Lung (tissue), 12 donors: ENCODE data around the gene CTSH. TPM values are rescaled to one million over a fixed set of nuclear protein-coding genes. Genes with fewer than 3 reads are reported as not detected.

Source experiments
- ATAC-seq: fragments of 200-7000 bp; cut with Tn5 transposase; one replicate; pipeline ENCODE4 v1.9.1; 2020; ENCODE audit warnings: moderate number of reproducible peaks; ENCODE audit not compliant: insufficient read depth, low FRiP score
- DNase-seq, 3 donors: peaks; one replicate each; pipeline ENCODE4 v3.0.0-alpha.2; 2013 to 2017
- H3K27ac ChIP-seq, 2 donors: one replicate each; pipeline ENCODE4 v1.5.1; 2013; ENCODE audit warnings: mild to moderate bottlenecking in 2 of 2, moderate library complexity in 2 of 2, control low read depth in 1 of 2, inconsistent platforms in 1 of 2, low read depth in 1 of 2, low read length in 1 of 2
- H3K27me3 ChIP-seq, 3 donors: one replicate each; pipeline ENCODE4 v1.5.1; 2013; ENCODE audit warnings: low read length in 2 of 3; ENCODE audit not compliant: control insufficient read depth in 3 of 3, insufficient read depth in 3 of 3
- H3K36me3 ChIP-seq, 4 donors: one replicate each; pipeline ENCODE4 v1.5.1; 2013; ENCODE audit warnings: low read length in 4 of 4, mild to moderate bottlenecking in 1 of 4, moderate library complexity in 1 of 4; ENCODE audit not compliant: control insufficient read depth in 4 of 4, insufficient read depth in 4 of 4
- H3K4me1 ChIP-seq, 5 donors: one replicate each; pipeline ENCODE4 v1.5.1; 2013; ENCODE audit warnings: low read length in 5 of 5, mild to moderate bottlenecking in 2 of 5, moderate library complexity in 1 of 5; ENCODE audit not compliant: control insufficient read depth in 5 of 5, insufficient read depth in 5 of 5
- H3K4me3 ChIP-seq: one replicate; pipeline ENCODE4 v1.5.1; 2013; ENCODE audit warnings: mild to moderate bottlenecking, control low read depth, moderate library complexity
- H3K9ac ChIP-seq, 2 donors: one replicate each; pipeline ENCODE4 v1.5.1; 2013; ENCODE audit warnings: low read length in 2 of 2, control low read depth in 1 of 2; ENCODE audit not compliant: insufficient read depth in 1 of 2
- H3K9me3 ChIP-seq, 4 donors: one replicate each; pipeline ENCODE4 v1.5.1; 2013; ENCODE audit warnings: low read length in 3 of 4, mild to moderate bottlenecking in 1 of 4, moderate library complexity in 1 of 4; ENCODE audit not compliant: control insufficient read depth in 4 of 4, insufficient read depth in 3 of 4
- WGBS, 2 donors: extraction: QIAGEN DNeasy Blood & Tissue Kit; methylation state at CpG; one replicate each; pipeline ENCODE4 v1.1.7; 2013; 5-methylcytosine and 5-hydroxymethylcytosine counted together
- polyA plus RNA-seq, 2 donors: library from polyadenylated mRNA; stranded (reverse); fragments of 200-250 nt; gene quantifications; one replicate each; pipeline ENCODE4 v1.2.1, GENCODE V29; 2013
- total RNA-seq, 2 donors: library from RNA; depleted of rRNA in 1 of 2; stranded (reverse); fragments of >200 nt in 1 of 2; gene quantifications; one replicate each; pipeline ENCODE4 v1.2.1, GENCODE V29; 2014 to 2021
- TF ChIP-seq, protein P1 (sequence below): IDR thresholded peaks from 2 replicates; pipeline ENCODE4 v1.5.1; 2012; ENCODE audit warnings: mild to moderate bottlenecking; ENCODE audit errors: control extremely low read depth, extremely low read depth
- donor health status: control.
- donor health status: control.
- donor health status: Bipolar disorder and iron deficiency.
- donor health status: healthy.
- donor health status: DM: yes; HTN: yes; CAD: no.

Gene CTSH
- total and polyA plus RNA-seq, 4 donors: 821 to 1,902 (median 1,209) TPM

DNA sequence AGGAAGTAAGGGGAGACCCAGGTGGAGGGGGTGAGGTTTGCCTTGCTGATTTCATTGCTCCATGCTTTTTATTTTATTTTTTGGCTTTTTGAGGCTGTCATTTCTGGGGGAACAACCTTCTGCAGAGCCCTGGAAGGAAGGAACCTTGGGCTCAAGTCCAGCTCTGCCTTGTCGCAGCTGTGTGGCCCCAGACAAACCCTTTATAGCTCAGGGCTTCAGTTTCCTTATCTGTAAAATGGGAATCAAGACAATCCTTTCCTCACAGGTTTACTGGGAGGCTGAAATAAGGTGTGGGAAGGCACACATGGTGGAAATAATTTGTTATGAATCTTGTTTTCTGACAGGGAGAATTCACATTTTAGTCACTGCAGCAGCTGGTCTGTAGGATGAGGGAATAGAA lies 45.4 kb upstream of the CTSH start:
- Histone ChIP-seq H3K4me3 (no peak overlapping the region), H3K4me1 (peaks cover 0 to 24% (median 9%) of the 10 kb centered on the region in 5 donors), H3K27ac (peak overlapping the region in 1 of 2 donors; percentile 48), H3K9me3 (no peaks in the 10 kb centered on the region), H3K9ac (no peak overlapping the region), H3K36me3 (no peaks in the 10 kb centered on the region), H3K27me3 (no peaks in the 10 kb centered on the region)
- TF ChIP-seq, protein P1, sequence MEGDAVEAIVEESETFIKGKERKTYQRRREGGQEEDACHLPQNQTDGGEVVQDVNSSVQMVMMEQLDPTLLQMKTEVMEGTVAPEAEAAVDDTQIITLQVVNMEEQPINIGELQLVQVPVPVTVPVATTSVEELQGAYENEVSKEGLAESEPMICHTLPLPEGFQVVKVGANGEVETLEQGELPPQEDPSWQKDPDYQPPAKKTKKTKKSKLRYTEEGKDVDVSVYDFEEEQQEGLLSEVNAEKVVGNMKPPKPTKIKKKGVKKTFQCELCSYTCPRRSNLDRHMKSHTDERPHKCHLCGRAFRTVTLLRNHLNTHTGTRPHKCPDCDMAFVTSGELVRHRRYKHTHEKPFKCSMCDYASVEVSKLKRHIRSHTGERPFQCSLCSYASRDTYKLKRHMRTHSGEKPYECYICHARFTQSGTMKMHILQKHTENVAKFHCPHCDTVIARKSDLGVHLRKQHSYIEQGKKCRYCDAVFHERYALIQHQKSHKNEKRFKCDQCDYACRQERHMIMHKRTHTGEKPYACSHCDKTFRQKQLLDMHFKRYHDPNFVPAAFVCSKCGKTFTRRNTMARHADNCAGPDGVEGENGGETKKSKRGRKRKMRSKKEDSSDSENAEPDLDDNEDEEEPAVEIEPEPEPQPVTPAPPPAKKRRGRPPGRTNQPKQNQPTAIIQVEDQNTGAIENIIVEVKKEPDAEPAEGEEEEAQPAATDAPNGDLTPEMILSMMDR: no peak
- WGBS, 2 donors: 59 to 63% methylated on average over 1 of the region's 1 CpG
- DNase-seq: no peak
- no peak for ATAC-seq

DNA sequence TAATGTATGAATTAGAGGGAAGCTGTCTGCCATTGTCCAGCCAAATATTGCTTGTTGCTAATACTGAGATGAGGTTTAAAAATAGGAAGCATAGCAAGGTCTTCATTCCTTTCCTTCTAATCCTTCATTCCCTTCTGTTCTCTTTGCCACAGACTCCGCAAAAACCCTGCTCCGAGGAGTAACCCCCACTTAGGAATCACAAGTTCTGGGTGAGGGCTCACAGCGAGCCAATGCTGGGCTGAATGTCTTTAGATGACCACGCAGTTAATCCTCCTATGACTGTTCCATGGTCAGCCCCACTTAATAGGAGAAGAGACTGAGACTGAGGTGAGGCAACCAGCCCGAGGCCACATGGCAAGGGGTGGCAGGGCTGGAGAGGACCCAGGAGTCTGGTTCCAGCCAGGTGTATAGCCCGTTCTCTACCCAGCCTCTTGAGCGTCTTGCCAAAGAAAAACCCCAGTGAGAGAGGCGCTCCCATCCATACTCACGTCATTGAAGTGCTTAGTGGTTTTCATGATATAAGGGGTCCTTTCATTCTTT lies 44.9 kb upstream of the CTSH start:
- 81 to 87% methylated on average over 9 of the region's 9 CpGs for WGBS, 2 donors
- Histone ChIP-seq H3K4me1 (peaks cover 0 to 24% (median 9%) of the 10 kb centered on the region in 5 donors), H3K9ac (no peak overlapping the region), H3K4me3 (no peak overlapping the region), H3K27ac (peak overlapping the region in 1 of 2 donors; percentile 26), H3K27me3 (no peaks in the 10 kb centered on the region), H3K9me3 (no peaks in the 10 kb centered on the region), H3K36me3 (no peaks in the 10 kb centered on the region)
- no peak for ATAC-seq
- DNase-seq: no peak
- TF ChIP-seq, protein P1: no peak

DNA sequence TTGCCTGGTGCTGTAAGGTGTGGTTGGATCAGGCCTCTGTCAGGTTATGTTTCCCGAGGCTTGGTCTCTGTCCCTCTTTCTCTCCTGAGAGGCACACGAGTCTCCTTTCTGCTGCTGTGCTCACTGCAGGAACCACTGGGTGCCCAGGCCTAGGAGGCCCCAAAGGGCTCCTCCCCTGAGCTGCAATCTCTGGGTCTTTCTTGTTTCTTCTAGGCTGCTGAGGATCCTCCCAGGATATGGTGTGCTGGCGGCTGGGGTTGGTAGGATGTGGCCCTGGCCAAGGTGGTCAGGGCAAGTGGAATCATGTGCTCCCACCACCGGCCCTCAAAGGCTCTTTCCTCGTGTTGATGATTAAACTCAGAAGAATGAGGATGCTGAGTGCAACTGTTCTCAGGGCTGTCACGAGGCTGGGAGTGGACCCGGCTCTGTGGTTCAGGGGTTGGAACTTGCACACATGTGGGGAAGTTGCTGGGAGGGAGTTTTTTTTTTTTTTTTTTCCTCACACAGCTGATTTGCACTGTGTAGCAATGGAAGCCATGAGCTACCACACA lies 43.6 kb upstream of the CTSH start:
- 24 to 27% methylated on average over 7 of the region's 7 CpGs for WGBS, 2 donors
- TF ChIP-seq, protein P1: no peak
- peaks cover 0 to 26% (median 4%) of the 10 kb centered on the region in 5 donors for H3K4me1 ChIP-seq
- H3K27me3 ChIP-seq: no peaks in the 10 kb centered on the region
- H3K36me3 ChIP-seq: no peaks in the 10 kb centered on the region
- peak overlapping the region in 1 of 2 donors; percentile 85 for H3K27ac ChIP-seq
- DNase-seq: peak; percentile 51 to 73 (median 52)
- H3K9ac ChIP-seq: no peak overlapping the region
- no peak overlapping the region for H3K4me3 ChIP-seq
- no peaks in the 10 kb centered on the region for H3K9me3 ChIP-seq
- peak; percentile 85 for ATAC-seq
